Type B pancreatic cell (in vitro differentiated cells): ENCODE results near the gene KDM6B. TPM values are rescaled to one million over a fixed set of nuclear protein-coding genes. Genes with fewer than 3 reads are reported as not detected.

ENCODE experiments used
- DNase-seq: peaks from one replicate; pipeline ENCODE4 v3.0.0; 2021; ENCODE audit warnings: mixed read lengths; ENCODE audit not compliant: unreplicated experiment; ENCODE audit errors: extremely low spot score
- H3K27ac Mint-ChIP-seq: 2 replicates; pipeline ENCODE4 v1.8.0; 2021; ENCODE audit warnings: mild to moderate bottlenecking, mixed read lengths
- H3K27me3 Mint-ChIP-seq: 2 replicates; pipeline ENCODE4 v1.8.0; 2021; ENCODE audit warnings: mixed read lengths
- H3K36me3 Mint-ChIP-seq: 2 replicates; pipeline ENCODE4 v1.8.0; 2021; ENCODE audit warnings: mixed read lengths
- H3K4me1 Mint-ChIP-seq: one replicate; pipeline ENCODE4 v1.8.0; 2021; ENCODE audit warnings: mixed read lengths; ENCODE audit not compliant: unreplicated experiment
- H3K4me3 Mint-ChIP-seq: 2 replicates; pipeline ENCODE4 v1.8.0; 2021; ENCODE audit warnings: mild to moderate bottlenecking, mixed read lengths
- H3K9me3 Mint-ChIP-seq: 2 replicates; pipeline ENCODE4 v1.8.0; 2021; ENCODE audit warnings: mixed read lengths
- CTCF ChIP-seq: fragments of 200-600 bp; sonication (generic); conservative IDR thresholded peaks from 2 replicates; pipeline ENCODE4 v1.5.0; 2021; ENCODE audit warnings: antibody characterized with exemption, mild to moderate bottlenecking
- long read RNA-seq: library from polyadenylated mRNA; unstranded; transcript quantifications from one replicate; pipeline ENCODE4 v2.0.0, GENCODE V29; 2020
- total RNA-seq: library from RNA; stranded (reverse); gene quantifications from 2 replicates; pipeline ENCODE4 v1.2.1, GENCODE V29; 2021; ENCODE audit warnings: low replicate concordance

KDM6B gene, protein sequence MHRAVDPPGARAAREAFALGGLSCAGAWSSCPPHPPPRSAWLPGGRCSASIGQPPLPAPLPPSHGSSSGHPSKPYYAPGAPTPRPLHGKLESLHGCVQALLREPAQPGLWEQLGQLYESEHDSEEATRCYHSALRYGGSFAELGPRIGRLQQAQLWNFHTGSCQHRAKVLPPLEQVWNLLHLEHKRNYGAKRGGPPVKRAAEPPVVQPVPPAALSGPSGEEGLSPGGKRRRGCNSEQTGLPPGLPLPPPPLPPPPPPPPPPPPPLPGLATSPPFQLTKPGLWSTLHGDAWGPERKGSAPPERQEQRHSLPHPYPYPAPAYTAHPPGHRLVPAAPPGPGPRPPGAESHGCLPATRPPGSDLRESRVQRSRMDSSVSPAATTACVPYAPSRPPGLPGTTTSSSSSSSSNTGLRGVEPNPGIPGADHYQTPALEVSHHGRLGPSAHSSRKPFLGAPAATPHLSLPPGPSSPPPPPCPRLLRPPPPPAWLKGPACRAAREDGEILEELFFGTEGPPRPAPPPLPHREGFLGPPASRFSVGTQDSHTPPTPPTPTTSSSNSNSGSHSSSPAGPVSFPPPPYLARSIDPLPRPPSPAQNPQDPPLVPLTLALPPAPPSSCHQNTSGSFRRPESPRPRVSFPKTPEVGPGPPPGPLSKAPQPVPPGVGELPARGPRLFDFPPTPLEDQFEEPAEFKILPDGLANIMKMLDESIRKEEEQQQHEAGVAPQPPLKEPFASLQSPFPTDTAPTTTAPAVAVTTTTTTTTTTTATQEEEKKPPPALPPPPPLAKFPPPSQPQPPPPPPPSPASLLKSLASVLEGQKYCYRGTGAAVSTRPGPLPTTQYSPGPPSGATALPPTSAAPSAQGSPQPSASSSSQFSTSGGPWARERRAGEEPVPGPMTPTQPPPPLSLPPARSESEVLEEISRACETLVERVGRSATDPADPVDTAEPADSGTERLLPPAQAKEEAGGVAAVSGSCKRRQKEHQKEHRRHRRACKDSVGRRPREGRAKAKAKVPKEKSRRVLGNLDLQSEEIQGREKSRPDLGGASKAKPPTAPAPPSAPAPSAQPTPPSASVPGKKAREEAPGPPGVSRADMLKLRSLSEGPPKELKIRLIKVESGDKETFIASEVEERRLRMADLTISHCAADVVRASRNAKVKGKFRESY (N-terminal part only)
- total RNA-seq = 69.1 and 85.1 TPM in 2 replicates
- long read RNA-seq = 0 reads

DNA sequence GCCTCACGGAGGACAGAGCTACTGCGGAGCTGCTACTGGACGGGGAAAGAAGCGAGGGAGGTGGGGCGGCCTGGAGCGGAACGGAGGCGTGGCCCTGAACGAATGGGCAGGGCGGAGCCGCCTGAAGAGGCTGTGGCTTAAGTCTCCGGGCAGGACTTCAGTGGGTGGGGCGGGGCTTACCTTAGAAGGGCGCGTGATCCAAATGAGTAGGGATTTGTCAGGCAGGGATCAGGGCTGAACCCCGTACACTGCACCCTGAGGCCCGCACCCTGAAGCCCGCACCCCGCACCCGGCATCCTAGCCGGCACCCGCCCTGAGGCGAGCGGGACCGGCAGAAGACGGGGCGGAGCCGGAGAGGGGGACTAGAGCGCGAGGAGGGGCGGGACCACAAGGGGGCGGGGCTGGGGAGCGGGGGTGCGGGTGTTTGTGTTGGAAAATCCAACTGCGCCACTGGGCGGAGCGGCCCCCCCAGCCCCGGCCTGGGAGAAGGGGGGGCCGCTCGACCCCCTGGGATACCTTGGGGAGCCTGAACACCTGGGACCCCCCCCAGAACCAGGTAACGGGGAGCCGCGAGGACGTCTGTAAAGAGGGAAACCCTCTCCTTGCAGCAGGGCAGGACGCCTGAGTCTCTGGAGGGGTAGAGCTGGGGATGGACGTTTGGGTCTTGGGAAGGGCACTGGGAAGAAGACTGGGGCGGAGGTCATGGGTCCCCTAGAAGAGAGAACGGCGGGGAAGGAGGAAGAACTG is at the start of gene KDM6B:
Gene KDM6B, plus strand, starts transcription at position 423 of the 747 bp plus-strand sequence. CDS start 11,338 bp downstream, outside the sequence.
- no peaks in the 10 kb centered on the region for H3K9me3 Mint-ChIP-seq
- no peak for TF ChIP-seq CTCF
- peak within 1 kb of the TSS; percentile 100 for H3K27ac Mint-ChIP-seq
- H3K27me3 Mint-ChIP-seq = peaks cover 27% of the 10 kb centered on the region
- H3K36me3 Mint-ChIP-seq = no peaks in the 10 kb centered on the region
- H3K4me3 Mint-ChIP-seq = peak within 1 kb of the TSS; percentile 100
- peaks cover 25% of the 10 kb centered on the region for H3K4me1 Mint-ChIP-seq
- DNase-seq = no peak

DNA sequence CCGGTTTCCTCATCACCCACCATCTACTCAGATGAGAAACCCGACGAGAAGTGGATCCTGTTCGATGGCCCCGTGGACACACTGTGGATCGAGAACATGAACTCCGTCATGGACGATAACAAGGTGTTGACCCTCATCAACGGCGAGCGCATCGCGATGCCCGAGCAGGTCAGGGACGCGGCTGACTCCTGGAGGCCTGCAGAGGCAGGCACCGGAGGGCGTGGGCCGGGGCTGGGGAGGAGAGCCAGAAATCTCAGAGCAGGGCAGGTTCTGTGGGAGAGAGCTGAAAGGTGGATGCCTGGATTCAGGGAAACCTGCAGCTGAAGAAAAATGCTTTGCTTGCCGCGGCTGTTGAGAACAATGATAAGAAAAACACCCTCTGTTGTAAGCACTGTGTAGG is 47.2 kb upstream of the KDM6B start:
- no peak for TF ChIP-seq CTCF
- Mint-ChIP-seq H3K36me3 (no peaks in the 10 kb centered on the region), H3K27ac (no peak overlapping the region), H3K9me3 (no peaks in the 10 kb centered on the region), H3K4me1 (no peaks in the 10 kb centered on the region), H3K27me3 (no peaks in the 10 kb centered on the region), H3K4me3 (no peak overlapping the region)
- no peak for DNase-seq

DNA sequence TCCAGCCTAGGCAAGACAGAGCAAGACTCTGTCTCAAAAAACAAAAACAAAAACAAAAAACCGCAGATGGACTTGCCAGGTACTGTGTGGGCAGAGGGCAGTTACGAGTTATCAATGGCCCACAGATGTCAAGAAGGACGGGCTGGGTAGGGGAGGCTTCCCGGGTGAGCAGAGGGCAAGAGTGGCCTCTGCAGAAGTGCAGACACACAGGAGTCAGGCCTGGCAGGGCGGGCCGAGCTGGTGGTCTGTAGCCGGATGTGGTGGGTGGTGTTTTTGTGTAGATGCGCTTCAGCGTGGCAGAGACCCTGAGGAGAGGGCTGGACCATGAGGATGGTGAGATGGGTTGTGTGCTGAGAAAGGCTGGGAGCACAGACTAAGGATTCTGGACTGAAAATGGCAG is 44.9 kb upstream of the KDM6B start:
- no peak for TF ChIP-seq CTCF
- Mint-ChIP-seq H3K27ac (no peak overlapping the region), H3K27me3 (peaks cover 8% of the 10 kb centered on the region), H3K4me1 (no peaks in the 10 kb centered on the region), H3K9me3 (no peaks in the 10 kb centered on the region), H3K4me3 (no peak overlapping the region), H3K36me3 (no peaks in the 10 kb centered on the region)
- no peak for DNase-seq

- Mint-ChIP-seq H3K36me3 (no peaks in the 10 kb centered on the region), H3K27ac (no peak overlapping the region), H3K4me3 (no peak overlapping the region), H3K4me1 (no peaks in the 10 kb centered on the region), H3K9me3 (no peaks in the 10 kb centered on the region), H3K27me3 (peaks cover 9% of the 10 kb centered on the region)
- TF ChIP-seq CTCF = no peak
- DNase-seq = no peak
These were observed 43.9 kb upstream of the KDM6B start for GRCh38 chr17:7790150-7790549.

DNA sequence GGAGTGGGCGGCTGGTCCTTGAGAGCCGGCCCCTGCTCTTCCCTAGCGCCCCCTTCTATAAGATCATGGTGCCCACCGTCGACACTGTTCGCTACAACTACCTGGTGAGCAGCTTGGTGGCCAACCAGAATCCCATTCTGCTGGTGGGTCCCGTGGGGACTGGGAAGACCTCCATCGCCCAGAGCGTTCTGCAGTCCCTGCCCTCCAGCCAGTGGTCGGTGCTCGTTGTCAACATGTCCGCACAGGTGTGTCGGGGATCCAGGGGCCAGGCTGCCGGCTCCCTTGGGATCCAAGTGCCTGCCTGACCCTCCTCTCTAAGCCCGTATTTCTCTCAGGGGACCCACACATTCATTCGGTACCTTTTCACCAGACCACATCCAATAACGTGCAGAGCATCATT is 41.4 kb upstream of the KDM6B start:
- DNase-seq = no peak
- no peak for TF ChIP-seq CTCF
- no peak overlapping the region for H3K4me3 Mint-ChIP-seq
- no peaks in the 10 kb centered on the region for H3K36me3 Mint-ChIP-seq
- no peaks in the 10 kb centered on the region for H3K4me1 Mint-ChIP-seq
- no peaks in the 10 kb centered on the region for H3K9me3 Mint-ChIP-seq
- no peak overlapping the region for H3K27ac Mint-ChIP-seq
- peaks cover 11% of the 10 kb centered on the region for H3K27me3 Mint-ChIP-seq
